Adrenal gland (tissue), 12 donors: Measurements from ENCODE around the gene SEPTIN14. TPM values are rescaled to one million over a fixed set of nuclear protein-coding genes. Genes with fewer than 3 reads are reported as not detected.
A peak's percentile ranks its signal among the peaks of the same experiment; 100 is the strongest.
"Not testable (repeated sequence)": the region's sequence is repeated elsewhere in the genome, so short reads cannot be mapped to it uniquely, and the experiment has no call there.

Experiments
- DNase-seq, 7 donors: peaks; one replicate each; pipeline ENCODE4 v3.0.0-alpha.2; 2019 to 2020
- H3K27ac ChIP-seq, 5 donors: fragments of 200-600 bp; sonication (generic) in 4 of 5; 1 replicate in 3 of 5; 2 replicates in 2 of 5; pipeline versions ENCODE4 v1.5.1 to v1.8.0; 2016 to 2020; ENCODE audit warnings: mild to moderate bottlenecking in 1 of 5
- H3K27me3 ChIP-seq: fragments of 200-600 bp; 2 replicates; pipeline ENCODE4 v1.8.0; 2021
- H3K36me3 ChIP-seq, 2 donors: fragments of 200-600 bp; replicated peaks in 1 of 2; 1 replicate in 1 of 2; 2 replicates in 1 of 2; pipeline versions ENCODE4 v1.5.1 to v1.8.0; 2018 to 2022
- H3K4me1 ChIP-seq, 2 donors: fragments of 200-600 bp; replicated peaks in 1 of 2; 1 replicate in 1 of 2; 2 replicates in 1 of 2; pipeline versions ENCODE4 v1.5.1 to v1.8.0; 2018 to 2021
- H3K4me3 ChIP-seq, 4 donors: fragments of 200-600 bp; sonication (generic) in 3 of 4; one replicate each; pipeline ENCODE4 v1.5.1; 2016 to 2018
- H3K9me3 ChIP-seq, 3 donors: fragments of 200-600 bp; sonication (generic) in 1 of 3; replicated peaks in 1 of 3; 1 replicate in 2 of 3; 2 replicates in 1 of 3; pipeline versions ENCODE4 v1.5.1 to v1.8.0; 2016 to 2021
- POLR2A ChIP-seq, 2 donors: fragments of 450-650 bp; IDR thresholded peaks; one replicate each; pipeline ENCODE4 v1.6.1; 2017; ENCODE audit warnings: antibody characterized with exemption in 2 of 2, mild to moderate bottlenecking in 2 of 2, moderate library complexity in 1 of 2
- WGBS, 4 donors: extraction: QIAGEN DNeasy Blood & Tissue Kit in 2 of 4; methylation state at CpG; one replicate each; pipeline versions ENCODE4 v1.1.5 to v1.1.7; 2013 to 2017; 5-methylcytosine and 5-hydroxymethylcytosine counted together
- intact Hi-C, 2 donors: fragments of 100-400 bp; cut with DNase I; formaldehyde crosslinking; loops; one replicate each; pipeline versions ENCODE4 v1.14.1 to v1.15.0; 2022 to 2023
- polyA plus RNA-seq, 3 donors: library from polyadenylated mRNA; stranded (reverse); fragments of 200-250 nt in 2 of 3; fragments of 350-450 nt in 1 of 3; fragmentation: Illumina TruSeq in 1 of 3; extraction: RNeasy Lipid Tissue Mini Kit (QIAGEN cat#74804) in 1 of 3; gene quantifications; one replicate each; pipeline ENCODE4 v1.2.3, GENCODE V29; 2013 to 2014
- total RNA-seq, 9 donors: library from RNA; depleted of rRNA in 4 of 9; stranded (reverse); fragments of >200 nt in 4 of 9; fragments of 120-200 nt in 1 of 9; fragmentation: NEBNext Ultra II Directional in 1 of 9; extraction: Animal tissue kit (Norgen Biotek cat#: 25700) in 1 of 9; gene quantifications; one replicate each; pipeline versions ENCODE4 v1.1.0 to v1.2.4, GENCODE V29; 2013 to 2023
- TF ChIP-seq, protein P1 (sequence below), 6 experiments: fragments of 450-650 bp in 4 of 6; fragments of 200-600 bp in 2 of 6; sonication (generic) in 1 of 6; IDR thresholded peaks; 1 replicate in 5 of 6; 2 replicates in 1 of 6; pipeline versions ENCODE4 v1.5.1 to v1.8.0; 2016 to 2021; ENCODE audit warnings: antibody characterized with exemption in 6 of 6, mild to moderate bottlenecking in 2 of 6, moderate library complexity in 1 of 6
- donor health status: healthy with polysubstance abuse.
- donor health status: Bipolar disorder and iron deficiency.
- donor health status: DM: yes; HTN: yes; CAD: no.
- donor health status: DM: no; HTN: no; CAD: no.
- donor health status: DM: no; HTN: no; CAD: no.
- donor health status: DM: yes; HTN: yes; CAD: no.

Gene SEPTIN14
- total and polyA plus RNA-seq, 12 donors: not detected

DNA sequence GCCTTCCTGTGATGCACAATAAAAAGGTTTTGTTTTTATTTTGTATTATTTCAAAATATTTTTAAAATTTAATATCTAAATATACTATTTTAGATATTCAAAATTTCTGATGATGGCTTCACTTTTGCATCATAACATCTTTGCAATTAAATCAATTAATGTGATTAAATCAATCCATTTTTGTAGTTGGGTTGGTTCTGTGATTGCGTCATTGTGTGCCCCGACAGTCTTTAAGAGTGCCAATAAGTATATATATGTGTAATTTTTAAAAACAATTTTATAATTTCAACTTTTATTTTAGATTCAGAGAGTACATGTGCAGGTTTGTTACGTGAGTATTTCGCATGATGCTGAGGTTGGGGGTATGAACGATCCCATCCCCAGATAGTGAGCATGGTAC is 70.5 kb downstream of the SEPTIN14 start:
- no peak overlapping the region for H3K27ac ChIP-seq
- intact Hi-C loops: no loop called here
- DNase-seq: no peak
- no peaks in the 10 kb centered on the region for H3K4me1 ChIP-seq
- peaks cover 0 to under 1% (median 0%) of the 10 kb centered on the region in 3 donors for H3K9me3 ChIP-seq
- H3K4me3 ChIP-seq: no peak overlapping the region
- WGBS, 4 donors: 87 to 96% (median 92%) methylated on average over 5 of the region's 5 CpGs
- no peaks in the 10 kb centered on the region for H3K27me3 ChIP-seq
- no peaks in the 10 kb centered on the region for H3K36me3 ChIP-seq
- TF ChIP-seq, protein P1, sequence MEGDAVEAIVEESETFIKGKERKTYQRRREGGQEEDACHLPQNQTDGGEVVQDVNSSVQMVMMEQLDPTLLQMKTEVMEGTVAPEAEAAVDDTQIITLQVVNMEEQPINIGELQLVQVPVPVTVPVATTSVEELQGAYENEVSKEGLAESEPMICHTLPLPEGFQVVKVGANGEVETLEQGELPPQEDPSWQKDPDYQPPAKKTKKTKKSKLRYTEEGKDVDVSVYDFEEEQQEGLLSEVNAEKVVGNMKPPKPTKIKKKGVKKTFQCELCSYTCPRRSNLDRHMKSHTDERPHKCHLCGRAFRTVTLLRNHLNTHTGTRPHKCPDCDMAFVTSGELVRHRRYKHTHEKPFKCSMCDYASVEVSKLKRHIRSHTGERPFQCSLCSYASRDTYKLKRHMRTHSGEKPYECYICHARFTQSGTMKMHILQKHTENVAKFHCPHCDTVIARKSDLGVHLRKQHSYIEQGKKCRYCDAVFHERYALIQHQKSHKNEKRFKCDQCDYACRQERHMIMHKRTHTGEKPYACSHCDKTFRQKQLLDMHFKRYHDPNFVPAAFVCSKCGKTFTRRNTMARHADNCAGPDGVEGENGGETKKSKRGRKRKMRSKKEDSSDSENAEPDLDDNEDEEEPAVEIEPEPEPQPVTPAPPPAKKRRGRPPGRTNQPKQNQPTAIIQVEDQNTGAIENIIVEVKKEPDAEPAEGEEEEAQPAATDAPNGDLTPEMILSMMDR (IDR thresholded peaks at IDR 0.05): no peak
- TF ChIP-seq POLR2A (IDR thresholded peaks at IDR 0.05): no peak

DNA sequence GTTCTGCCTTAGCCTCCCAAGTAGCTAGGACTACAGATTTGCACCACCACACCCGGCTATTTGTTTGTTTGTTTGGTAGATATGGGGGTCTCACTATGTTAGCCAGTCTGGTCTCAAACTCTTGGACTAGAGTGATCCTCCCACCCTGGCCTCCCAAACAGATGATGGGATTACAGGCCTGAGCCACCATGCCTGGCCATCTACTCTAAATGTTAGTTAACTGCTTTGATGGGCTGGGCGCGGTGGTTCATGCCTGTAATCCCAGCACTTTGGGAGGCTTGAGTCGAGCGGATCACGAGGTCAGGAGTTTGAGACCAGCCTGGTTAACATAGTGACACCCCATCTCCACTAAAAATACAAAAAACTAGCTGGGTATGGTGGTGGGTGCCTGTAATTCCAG is 74.8 kb downstream of the SEPTIN14 start:
- Histone ChIP-seq H3K4me3 (no peak overlapping the region), H3K27ac (no peak overlapping the region), H3K4me1 (no peaks in the 10 kb centered on the region), H3K9me3 (no peaks in the 10 kb centered on the region), H3K27me3 (no peaks in the 10 kb centered on the region), H3K36me3 (no peaks in the 10 kb centered on the region)
- 86 to 95% (median 89%) methylated on average over 5 to 6 of the region's 6 CpGs for WGBS, 4 donors
- intact Hi-C loops: no loop called here
- TF ChIP-seq, protein P1 (IDR thresholded peaks at IDR 0.05): no peak
- no peak for TF ChIP-seq POLR2A (IDR thresholded peaks at IDR 0.05)
- DNase-seq: no peak

DNA sequence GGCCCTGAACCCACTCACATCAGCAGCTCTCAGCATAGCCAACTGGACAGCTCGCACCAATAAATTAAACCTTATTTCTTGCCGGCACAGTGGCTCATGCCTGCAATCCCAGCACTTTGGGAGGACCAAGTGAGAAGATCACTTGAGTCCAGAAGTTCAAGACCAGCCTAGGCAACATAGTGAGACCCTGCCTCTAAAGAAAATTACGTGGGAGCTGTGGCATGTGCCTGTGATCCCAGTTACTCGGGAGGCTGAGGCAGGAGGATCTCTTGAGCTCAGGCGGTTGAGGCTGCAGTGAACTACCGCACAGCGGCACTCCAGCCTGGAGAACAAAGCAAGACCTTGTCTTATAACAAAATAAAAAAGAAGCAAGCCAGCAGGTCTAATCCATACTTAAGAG is 75.7 kb downstream of the SEPTIN14 start:
- TF ChIP-seq, protein P1 (IDR thresholded peaks at IDR 0.05): no peak
- TF ChIP-seq POLR2A (IDR thresholded peaks at IDR 0.05): no peak
- no peak for DNase-seq
- Histone ChIP-seq H3K27me3 (no peaks in the 10 kb centered on the region), H3K27ac (no peak overlapping the region), H3K4me1 (no peaks in the 10 kb centered on the region), H3K4me3 (no peak overlapping the region), H3K9me3 (no peaks in the 10 kb centered on the region), H3K36me3 (no peaks in the 10 kb centered on the region)
- intact Hi-C loops: no loop called here
- WGBS, 4 donors: 75 to 89% (median 87%) methylated on average over 7 of the region's 7 CpGs

DNA sequence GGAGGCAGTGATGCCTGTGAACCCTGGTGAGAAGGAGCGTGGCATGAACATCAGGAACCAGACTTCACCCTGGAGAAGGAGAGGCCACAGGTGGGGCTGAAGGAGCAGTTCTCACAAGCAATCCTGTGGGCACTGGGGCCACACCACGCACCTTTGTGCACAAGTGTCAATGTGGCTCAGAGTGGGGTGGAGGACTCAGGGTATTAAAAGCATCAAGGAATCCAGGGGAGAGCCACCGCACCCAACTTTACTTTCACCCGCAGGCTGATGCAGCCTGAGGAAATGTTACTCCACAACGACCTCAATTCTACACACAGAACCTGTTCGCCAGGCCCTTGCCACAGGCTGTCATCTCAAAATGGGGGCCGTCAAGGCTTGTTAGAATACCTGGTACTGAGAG is 77.1 kb downstream of the SEPTIN14 start:
- H3K4me3 ChIP-seq, H3K27me3 ChIP-seq, H3K4me1 ChIP-seq, intact Hi-C loops, H3K9me3 ChIP-seq, H3K36me3 ChIP-seq, H3K27ac ChIP-seq: not testable (repeated sequence)
- peak in 1 of 7 donors; percentile 15 for DNase-seq
- WGBS, 4 donors: 72 to 92% (median 88%) methylated on average over 3 to 7 of the region's 7 CpGs

DNA sequence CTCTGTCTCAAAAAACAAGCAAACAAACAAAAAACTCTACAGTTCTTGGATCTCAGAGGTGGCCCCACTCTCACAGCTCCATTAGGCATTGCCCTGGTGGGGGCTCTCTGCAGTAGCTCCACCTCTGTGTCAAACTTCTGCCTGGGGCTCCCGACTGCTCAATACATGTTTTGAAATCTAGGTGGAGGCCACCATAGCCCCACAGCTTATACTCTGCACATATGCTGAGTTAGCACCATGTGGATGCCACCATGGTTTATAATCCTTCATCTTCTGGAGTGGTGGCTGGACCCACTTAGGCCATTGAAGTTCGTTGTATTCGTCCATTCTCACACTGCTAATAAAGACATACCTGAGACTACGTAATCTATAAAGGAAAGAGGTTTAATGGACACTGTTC is 78.4 kb downstream of the SEPTIN14 start:
- DNase-seq: no peak
- no peaks in the 10 kb centered on the region for H3K9me3 ChIP-seq
- intact Hi-C loops: no loop called here
- no peaks in the 10 kb centered on the region for H3K4me1 ChIP-seq
- TF ChIP-seq POLR2A (IDR thresholded peaks at IDR 0.05): no peak
- TF ChIP-seq, protein P1 (IDR thresholded peaks at IDR 0.05): no peak
- H3K4me3 ChIP-seq: no peak overlapping the region
- no peaks in the 10 kb centered on the region for H3K27me3 ChIP-seq
- H3K27ac ChIP-seq: no peak overlapping the region
- H3K36me3 ChIP-seq: no peaks in the 10 kb centered on the region
- WGBS, 4 donors: 78 to 86% (median 84%) methylated on average over 4 of the region's 4 CpGs
